ENCODE results near the gene ZNF385D.

DNA sequence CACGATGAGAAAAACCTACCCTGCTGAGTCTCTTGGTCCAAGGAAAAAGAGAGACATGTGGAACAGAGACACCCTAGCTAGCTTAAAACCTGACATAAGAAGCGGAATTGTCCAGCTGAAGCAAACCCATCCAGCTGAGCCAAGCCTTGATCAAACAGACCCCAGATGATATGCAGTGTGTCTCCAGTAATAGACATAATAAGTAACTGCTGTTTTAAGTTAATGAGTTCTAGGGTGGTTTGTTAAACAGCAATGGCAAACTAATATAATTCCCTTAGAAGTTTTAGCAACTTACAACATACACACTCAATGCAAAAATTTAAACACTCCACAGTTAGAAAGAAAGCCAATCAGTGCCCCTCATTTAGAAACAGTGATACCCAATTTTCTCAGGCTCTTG lies 26.8 kb upstream of the ZNF385D start:
- TF ChIP-seq, protein P1, sequence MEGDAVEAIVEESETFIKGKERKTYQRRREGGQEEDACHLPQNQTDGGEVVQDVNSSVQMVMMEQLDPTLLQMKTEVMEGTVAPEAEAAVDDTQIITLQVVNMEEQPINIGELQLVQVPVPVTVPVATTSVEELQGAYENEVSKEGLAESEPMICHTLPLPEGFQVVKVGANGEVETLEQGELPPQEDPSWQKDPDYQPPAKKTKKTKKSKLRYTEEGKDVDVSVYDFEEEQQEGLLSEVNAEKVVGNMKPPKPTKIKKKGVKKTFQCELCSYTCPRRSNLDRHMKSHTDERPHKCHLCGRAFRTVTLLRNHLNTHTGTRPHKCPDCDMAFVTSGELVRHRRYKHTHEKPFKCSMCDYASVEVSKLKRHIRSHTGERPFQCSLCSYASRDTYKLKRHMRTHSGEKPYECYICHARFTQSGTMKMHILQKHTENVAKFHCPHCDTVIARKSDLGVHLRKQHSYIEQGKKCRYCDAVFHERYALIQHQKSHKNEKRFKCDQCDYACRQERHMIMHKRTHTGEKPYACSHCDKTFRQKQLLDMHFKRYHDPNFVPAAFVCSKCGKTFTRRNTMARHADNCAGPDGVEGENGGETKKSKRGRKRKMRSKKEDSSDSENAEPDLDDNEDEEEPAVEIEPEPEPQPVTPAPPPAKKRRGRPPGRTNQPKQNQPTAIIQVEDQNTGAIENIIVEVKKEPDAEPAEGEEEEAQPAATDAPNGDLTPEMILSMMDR (IDR thresholded peaks at IDR 0.05): no peak
- TF ChIP-seq MXD4 (CRISPR knock-in tag; IDR thresholded peaks at IDR 0.05; ENCODE audit: borderline replicate concordance) (no peak), NFE2L1 (CRISPR knock-in tag; IDR thresholded peaks at IDR 0.05) (no peak), AFF4 (CRISPR knock-in tag; IDR thresholded peaks at IDR 0.05; ENCODE audit: borderline replicate concordance) (no peak), E2F1 (CRISPR knock-in tag; IDR thresholded peaks at IDR 0.05) (no peak), AR (CRISPR knock-in tag; IDR thresholded peaks at IDR 0.05) (no peak), IRF2 (CRISPR knock-in tag; IDR thresholded peaks at IDR 0.05; ENCODE audit: borderline replicate concordance, low read depth) (no peak), ZNF263 (CRISPR knock-in tag; IDR thresholded peaks at IDR 0.05; ENCODE audit: low read depth) (no peak)
- TF ChIP-seq, protein P2, sequence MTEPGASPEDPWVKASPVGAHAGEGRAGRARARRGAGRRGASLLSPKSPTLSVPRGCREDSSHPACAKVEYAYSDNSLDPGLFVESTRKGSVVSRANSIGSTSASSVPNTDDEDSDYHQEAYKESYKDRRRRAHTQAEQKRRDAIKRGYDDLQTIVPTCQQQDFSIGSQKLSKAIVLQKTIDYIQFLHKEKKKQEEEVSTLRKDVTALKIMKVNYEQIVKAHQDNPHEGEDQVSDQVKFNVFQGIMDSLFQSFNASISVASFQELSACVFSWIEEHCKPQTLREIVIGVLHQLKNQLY (CRISPR knock-in tag; IDR thresholded peaks at IDR 0.05): no peak
- TF ChIP-seq, protein P3, sequence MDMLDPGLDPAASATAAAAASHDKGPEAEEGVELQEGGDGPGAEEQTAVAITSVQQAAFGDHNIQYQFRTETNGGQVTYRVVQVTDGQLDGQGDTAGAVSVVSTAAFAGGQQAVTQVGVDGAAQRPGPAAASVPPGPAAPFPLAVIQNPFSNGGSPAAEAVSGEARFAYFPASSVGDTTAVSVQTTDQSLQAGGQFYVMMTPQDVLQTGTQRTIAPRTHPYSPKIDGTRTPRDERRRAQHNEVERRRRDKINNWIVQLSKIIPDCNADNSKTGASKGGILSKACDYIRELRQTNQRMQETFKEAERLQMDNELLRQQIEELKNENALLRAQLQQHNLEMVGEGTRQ (CRISPR knock-in tag; IDR thresholded peaks at IDR 0.05): no peak
